AG09319 (cell line): ENCODE results near the gene NCKAP1.

Experiments
- DNase-seq: peaks from one replicate; pipeline ENCODE4 v3.0.0-alpha.2; 2010; ENCODE audit warnings: low read depth; ENCODE audit errors: extremely low read depth
- TF ChIP-seq, protein P1 (sequence below): IDR thresholded peaks from 2 replicates; pipeline ENCODE4 v1.5.1; 2011; ENCODE audit warnings: low read depth, mild to moderate bottlenecking, inconsistent platforms, low read length, moderate library complexity

Gene NCKAP1

GRCh38 chr2:182913064-182913463, 125.2 kb downstream of the NCKAP1 start:
- TF ChIP-seq, protein P1, sequence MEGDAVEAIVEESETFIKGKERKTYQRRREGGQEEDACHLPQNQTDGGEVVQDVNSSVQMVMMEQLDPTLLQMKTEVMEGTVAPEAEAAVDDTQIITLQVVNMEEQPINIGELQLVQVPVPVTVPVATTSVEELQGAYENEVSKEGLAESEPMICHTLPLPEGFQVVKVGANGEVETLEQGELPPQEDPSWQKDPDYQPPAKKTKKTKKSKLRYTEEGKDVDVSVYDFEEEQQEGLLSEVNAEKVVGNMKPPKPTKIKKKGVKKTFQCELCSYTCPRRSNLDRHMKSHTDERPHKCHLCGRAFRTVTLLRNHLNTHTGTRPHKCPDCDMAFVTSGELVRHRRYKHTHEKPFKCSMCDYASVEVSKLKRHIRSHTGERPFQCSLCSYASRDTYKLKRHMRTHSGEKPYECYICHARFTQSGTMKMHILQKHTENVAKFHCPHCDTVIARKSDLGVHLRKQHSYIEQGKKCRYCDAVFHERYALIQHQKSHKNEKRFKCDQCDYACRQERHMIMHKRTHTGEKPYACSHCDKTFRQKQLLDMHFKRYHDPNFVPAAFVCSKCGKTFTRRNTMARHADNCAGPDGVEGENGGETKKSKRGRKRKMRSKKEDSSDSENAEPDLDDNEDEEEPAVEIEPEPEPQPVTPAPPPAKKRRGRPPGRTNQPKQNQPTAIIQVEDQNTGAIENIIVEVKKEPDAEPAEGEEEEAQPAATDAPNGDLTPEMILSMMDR, result no peak
- no peak for DNase-seq

- DNase-seq, result no peak
- TF ChIP-seq, protein P1, result no peak
These were observed 125.7 kb downstream of the NCKAP1 start for GRCh38 chr2:182912518-182912915.

GRCh38 chr2:182911813-182912517, 126.3 kb downstream of the NCKAP1 start:
- TF ChIP-seq, protein P1, result no peak
- DNase-seq, result no peak

- DNase-seq, result no peak
- TF ChIP-seq, protein P1, result no peak
These were observed 127.3 kb downstream of the NCKAP1 start for GRCh38 chr2:182910965-182911364.

DNA sequence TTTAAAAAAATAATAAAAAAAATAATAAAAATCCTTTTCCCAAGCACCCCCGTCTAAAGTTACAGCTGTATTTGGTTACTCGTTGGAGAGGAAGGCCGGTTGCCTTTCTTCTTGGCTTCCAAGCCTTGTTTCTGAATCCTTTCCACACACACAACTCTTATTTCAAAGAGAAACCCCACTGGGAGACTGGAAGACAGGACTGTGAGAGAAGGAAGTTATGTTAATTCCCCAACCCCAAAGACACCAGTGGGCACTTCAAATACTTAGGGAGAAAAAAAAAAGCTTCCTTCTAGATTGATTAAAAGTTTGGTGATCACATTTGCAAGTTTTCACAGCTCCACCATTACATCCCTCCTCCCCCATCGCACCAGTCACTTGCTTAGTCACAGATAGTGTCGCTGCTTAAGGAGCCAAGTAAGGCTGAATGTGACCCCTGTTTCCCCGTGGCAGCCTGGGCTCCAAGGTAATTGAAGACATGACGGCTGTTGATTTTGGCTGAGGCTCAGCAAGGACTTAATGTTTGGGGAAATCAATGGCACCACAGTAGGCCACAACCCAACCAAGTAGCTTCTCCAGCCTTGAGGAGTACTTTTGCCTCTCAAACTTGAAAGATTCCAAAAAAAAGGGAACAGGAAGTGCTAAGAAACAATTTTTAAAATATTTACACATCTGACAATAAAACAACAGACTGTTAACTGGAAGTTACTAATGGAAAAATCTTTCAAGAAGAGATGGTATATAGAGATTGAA, 131.0 kb downstream of the NCKAP1 start:
- DNase-seq, result no peak
- TF ChIP-seq, protein P1, result no peak

DNA sequence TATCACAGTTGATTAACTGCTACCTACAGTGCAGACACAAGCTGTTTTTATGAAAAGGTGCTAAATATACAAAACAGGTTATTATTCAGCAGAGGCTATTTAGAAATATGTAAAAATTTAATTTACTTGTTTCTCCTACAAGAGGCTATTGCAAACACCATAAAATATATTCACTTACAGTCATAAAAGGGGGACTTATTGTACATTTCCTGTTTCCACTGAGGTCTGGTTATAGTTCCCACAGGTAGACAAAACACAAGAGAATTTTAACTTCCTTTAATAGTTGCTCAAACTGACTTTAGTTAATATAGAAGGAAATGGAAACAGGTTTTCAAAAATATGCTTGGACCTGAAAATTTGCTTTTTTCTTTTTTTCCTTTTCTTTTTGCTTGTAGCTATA, 131.8 kb downstream of the NCKAP1 start:
- DNase-seq, result no peak
- TF ChIP-seq, protein P1, result no peak

- DNase-seq, result no peak
- TF ChIP-seq, protein P1, result no peak
These were observed 133.4 kb downstream of the NCKAP1 start for GRCh38 chr2:182904844-182905243.
